T47D (cell line): ENCODE data around the gene TCF7L1.

ENCODE experiments used
- DNase-seq, 2 experiments: peaks; one replicate each; pipeline versions ENCODE4 v3.0.0 to v3.0.0-alpha.2; 2011 to 2012; ENCODE audit warnings: low read depth in 1 of 2, low spot score in 1 of 2
- JUND ChIP-seq: IDR thresholded peaks from 2 replicates; pipeline ENCODE4 v1.6.1; 2012; ENCODE audit warnings: low read depth
- in situ Hi-C: cut with HindIII; loops from 2 replicates; pipeline ENCODE4 v1.10.0; 2016; ENCODE audit warnings: low sequenced_read_pairs, low pct_unique_long_range_greater_than_20kb

Gene TCF7L1

GRCh38 chr2:85263591-85263990, 130.4 kb downstream of the TCF7L1 start:
- no peak for TF ChIP-seq JUND
- DNase-seq: no peak
- in situ Hi-C loops: no loop called here

DNA sequence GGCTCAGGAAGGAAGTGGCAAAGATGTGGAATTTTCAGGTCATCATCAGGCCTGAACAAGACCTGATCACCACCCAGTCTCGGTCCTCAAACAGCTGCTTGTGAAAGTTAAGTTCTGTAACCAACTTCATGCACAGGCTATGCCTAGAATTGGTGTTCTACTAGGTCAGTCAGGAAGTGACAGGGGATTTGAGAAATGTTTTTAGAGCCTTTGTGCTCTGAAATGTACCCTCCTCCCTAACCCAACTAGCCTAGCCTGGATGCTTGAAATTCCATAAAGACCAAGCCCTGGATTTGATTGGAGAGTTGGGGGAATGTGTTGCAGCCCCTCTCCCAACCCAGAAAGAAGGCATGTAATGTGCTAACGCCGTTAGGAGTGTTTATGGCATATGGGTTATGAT, 131.3 kb downstream of the TCF7L1 start:
- in situ Hi-C loops: no loop called here
- TF ChIP-seq JUND: no peak
- no peak for DNase-seq

DNA sequence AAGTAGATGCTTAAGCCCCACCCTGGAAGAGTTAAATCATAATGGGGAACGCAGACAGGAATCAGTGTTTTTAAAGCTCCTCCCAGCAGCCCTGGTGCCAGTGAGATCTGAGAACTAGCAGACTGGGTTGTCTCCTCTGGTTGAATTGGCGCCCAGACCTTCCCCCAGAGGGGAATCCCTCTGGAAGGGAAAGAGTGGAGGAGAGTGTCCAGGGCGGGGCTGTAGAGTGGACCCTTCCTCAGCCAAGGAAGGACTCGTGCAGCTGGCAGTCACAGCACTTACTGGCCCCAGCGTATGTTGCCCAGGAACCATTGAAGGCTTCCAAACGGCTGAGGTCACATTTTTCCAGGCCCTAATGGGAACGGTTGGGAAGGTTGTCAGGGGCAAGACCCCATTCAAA, 132.1 kb downstream of the TCF7L1 start:
- TF ChIP-seq JUND: no peak
- in situ Hi-C loops: no loop called here
- no peak for DNase-seq

DNA sequence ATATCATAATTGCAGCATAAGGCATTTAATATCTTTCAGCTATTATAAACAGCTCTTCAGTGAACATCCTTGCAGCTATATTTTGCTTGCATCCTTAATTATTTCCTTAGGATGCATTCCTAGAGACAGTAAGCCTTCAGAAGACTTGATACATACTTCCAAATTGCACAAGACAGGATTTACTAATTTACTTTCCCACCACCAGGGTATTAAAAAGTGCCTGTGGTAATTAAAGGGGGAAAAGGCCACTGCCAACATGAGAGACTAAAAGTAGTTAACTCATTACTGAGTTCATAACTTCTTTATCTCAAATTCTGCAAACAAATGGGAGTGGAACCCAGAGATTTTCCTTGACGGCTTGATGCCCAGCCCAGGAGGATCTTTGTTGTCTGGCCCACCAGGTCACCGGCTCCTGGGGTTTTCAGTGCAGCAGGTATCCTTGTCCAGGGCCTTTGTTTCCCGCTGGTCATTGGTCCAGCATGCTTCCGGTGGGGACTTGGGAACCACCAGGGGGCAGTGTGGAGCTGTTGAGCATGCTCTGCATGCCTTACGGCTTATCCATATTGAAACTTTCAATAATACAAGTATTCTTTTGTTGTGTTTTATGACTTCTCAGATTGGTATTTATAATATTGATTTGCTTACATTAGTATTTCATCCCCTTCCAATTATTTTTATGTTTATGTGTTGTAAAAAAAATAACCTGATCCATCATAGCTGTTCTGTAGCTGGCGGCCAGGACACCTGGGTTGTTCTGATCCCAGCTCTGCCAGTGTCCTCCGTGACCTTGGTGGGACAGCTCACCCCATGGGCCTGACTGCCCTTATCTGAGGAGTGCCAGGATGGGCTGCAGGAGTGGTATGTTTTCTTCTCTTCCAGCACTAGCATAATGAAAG, 133.2 kb downstream of the TCF7L1 start:
- TF ChIP-seq JUND: no peak
- DNase-seq: peak in 1 of 2 experiments; percentile 59

GRCh38 chr2:85269959-85270358, 136.8 kb downstream of the TCF7L1 start:
- TF ChIP-seq JUND: no peak
- in situ Hi-C loops: no loop called here

More for the DNA sequence above, 133.2 kb downstream of the TCF7L1 start:
- in situ Hi-C loops: no loop called here

GRCh38 chr2:85272357-85272756, 139.2 kb downstream of the TCF7L1 start:
- no peak for DNase-seq
- no peak for TF ChIP-seq JUND
- in situ Hi-C loops: no loop called here

More at GRCh38 chr2:85269959-85270358, 136.8 kb downstream of the TCF7L1 start:
- DNase-seq: no peak

- in situ Hi-C loops: no loop called here
- no peak for TF ChIP-seq JUND
- DNase-seq: no peak
These were observed 140.8 kb downstream of the TCF7L1 start for GRCh38 chr2:85273738-85274731.

- TF ChIP-seq JUND: no peak
- in situ Hi-C loops: no loop called here
- no peak for DNase-seq
These were observed 142.9 kb downstream of the TCF7L1 start for GRCh38 chr2:85275984-85276540.

- no peak for DNase-seq
- no peak for TF ChIP-seq JUND
- in situ Hi-C loops: no loop called here
These were observed 143.5 kb downstream of the TCF7L1 start for GRCh38 chr2:85276571-85277118.

DNA sequence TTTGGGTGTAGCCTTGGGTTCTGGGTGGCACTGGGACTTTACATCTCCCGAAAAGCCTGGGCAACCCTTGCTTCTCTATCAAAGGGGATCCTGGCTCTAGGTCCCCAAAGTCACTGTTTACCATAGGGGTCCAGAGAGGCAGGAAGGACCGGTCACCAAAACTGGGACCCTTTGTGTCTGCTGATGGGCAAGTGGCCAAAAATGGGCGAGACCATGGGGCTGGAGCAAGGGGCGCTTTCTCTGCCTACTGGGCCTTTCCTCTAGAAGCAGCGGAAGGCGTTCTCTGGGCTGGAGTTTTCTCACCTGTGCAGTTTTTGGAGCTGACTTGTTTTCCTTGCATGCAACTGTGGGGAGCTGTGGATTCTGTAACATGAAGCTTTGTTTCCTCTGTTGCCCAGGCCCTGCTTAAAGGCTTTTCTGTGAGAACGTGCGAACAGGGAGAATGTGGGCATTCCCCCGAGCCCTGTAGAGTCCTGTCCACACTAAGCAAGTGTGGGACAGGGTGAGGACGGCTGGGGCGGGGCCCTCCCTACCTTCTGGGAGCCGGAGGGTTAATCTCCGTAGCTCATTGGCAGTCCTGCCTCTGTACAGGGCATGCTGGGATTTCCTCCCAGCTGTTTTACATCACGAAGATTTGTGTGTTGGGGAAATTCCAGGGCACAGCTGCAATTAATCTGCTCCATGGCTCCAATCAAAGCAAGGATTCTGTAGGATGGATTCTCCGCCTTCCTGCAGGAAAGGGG, 144.4 kb downstream of the TCF7L1 start:
- no peak for TF ChIP-seq JUND
- in situ Hi-C loops: no loop called here
- DNase-seq: no peak

DNA sequence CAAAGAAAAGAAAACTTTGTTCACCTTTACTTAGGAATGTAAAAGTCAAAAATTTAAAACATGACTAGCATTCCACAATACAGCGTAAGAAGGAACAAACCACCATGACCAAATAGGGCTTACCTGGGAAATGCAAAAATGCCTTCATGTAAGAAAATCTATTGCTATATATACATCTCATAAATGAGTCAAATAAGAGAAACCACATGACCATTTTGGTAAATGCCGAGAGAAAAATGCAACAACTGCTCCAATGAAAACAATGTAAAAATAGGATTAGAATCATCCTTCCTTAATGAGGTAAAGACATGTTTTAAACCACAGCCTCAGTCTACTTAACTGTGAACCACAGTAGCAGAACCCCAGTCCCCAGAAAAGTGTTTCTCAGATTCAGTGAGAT, 145.2 kb downstream of the TCF7L1 start:
- TF ChIP-seq JUND: no peak
- in situ Hi-C loops: no loop called here
- DNase-seq: no peak
